IPS-11a (cell line): ENCODE measurements around the gene SPATA9.

ENCODE experiments used
- H3K4me3 ChIP-seq: one replicate; pipeline ENCODE4 v1.5.1; 2013; ENCODE audit warnings: low read depth, low read length, control low read depth

SPATA9 gene

GRCh38 chr5:95682891-95683290 is at the start of gene SPATA9:
Gene SPATA9, minus strand, starts transcription at chr5:95682991. Its CDS starts 137 bp downstream, at chr5:95682854.
- H3K4me3 ChIP-seq: no peak within 1 kb of the TSS

- H3K4me3 ChIP-seq: peak overlapping the region; percentile 68
Measured at GRCh38 chr5:95731571-95732554, 49.1 kb upstream of the SPATA9 start.

GRCh38 chr5:95730730-95731570 is 48.2 kb upstream of the SPATA9 start, which contains the start of gene RHOBTB3:
Gene RHOBTB3, plus strand, starts transcription at chr5:95731336. Its CDS starts 347 bp downstream, at chr5:95731683.
- H3K4me3 ChIP-seq: peak within 1 kb of the TSS; percentile 68

GRCh38 chr5:95730011-95730700 is 47.4 kb upstream of the SPATA9 start:
- H3K4me3 ChIP-seq: peak overlapping the region; percentile 68

- H3K4me3 ChIP-seq: no peak overlapping the region
Measured at GRCh38 chr5:95729115-95730010, 46.6 kb upstream of the SPATA9 start.

- H3K4me3 ChIP-seq: no peak overlapping the region
Measured at GRCh38 chr5:95728494-95729114, 45.8 kb upstream of the SPATA9 start.

GRCh38 chr5:95727764-95728191 is 45.0 kb upstream of the SPATA9 start:
- H3K4me3 ChIP-seq: no peak overlapping the region

- H3K4me3 ChIP-seq: no peak overlapping the region
Measured at GRCh38 chr5:95726811-95727763, 44.3 kb upstream of the SPATA9 start.

GRCh38 chr5:95725937-95726810 is 43.4 kb upstream of the SPATA9 start:
- no peak overlapping the region for H3K4me3 ChIP-seq

GRCh38 chr5:95725071-95725820 is 42.5 kb upstream of the SPATA9 start:
- no peak overlapping the region for H3K4me3 ChIP-seq

GRCh38 chr5:95723632-95724369 is 41.0 kb upstream of the SPATA9 start:
- H3K4me3 ChIP-seq: no peak overlapping the region

- H3K4me3 ChIP-seq: no peak overlapping the region
Measured at GRCh38 chr5:95721582-95722295, 38.9 kb upstream of the SPATA9 start.

- no peak overlapping the region for H3K4me3 ChIP-seq
Measured at GRCh38 chr5:95720094-95720786, 37.4 kb upstream of the SPATA9 start.

GRCh38 chr5:95718738-95719137 is 35.9 kb upstream of the SPATA9 start:
- no peak overlapping the region for H3K4me3 ChIP-seq

- no peak overlapping the region for H3K4me3 ChIP-seq
Measured at GRCh38 chr5:95718203-95718602, 35.4 kb upstream of the SPATA9 start.
